ENCODE measurements around the gene ZNF124. TPM values are rescaled to one million over a fixed set of nuclear protein-coding genes. Genes with fewer than 3 reads are reported as not detected.

ZNF124 gene
- total RNA-seq, 2 experiments from 2014 or later = 10.8 to 11.8 TPM

GRCh38 chr1:247119600-247120407 is 52.0 kb downstream of the ZNF124 start:
- no peak for DNase-seq
- H3K27me3 Mint-ChIP-seq = peaks cover 4% of the 10 kb centered on the region
- intact Hi-C loops (cut with micrococcal nuclease) = no loop called here
- ChIA-PET POLR2A (no interaction called here), CTCF (interaction anchor here (0.6 kb wide), 1 partner anchor 397 kb away, joined by 3 read pairs; no protein-coding TSS in a partner anchor)
- H3K27ac Mint-ChIP-seq = no peak overlapping the region
- no peak overlapping the region for H3K4me3 Mint-ChIP-seq
- H3K9me3 Mint-ChIP-seq = no peaks in the 10 kb centered on the region
- no peaks in the 10 kb centered on the region for H3K36me3 Mint-ChIP-seq
- no peaks in the 10 kb centered on the region for H3K4me1 Mint-ChIP-seq (ENCODE audit: low read depth)

GRCh38 chr1:247118946-247119446 is 52.8 kb downstream of the ZNF124 start:
- Mint-ChIP-seq H3K4me1 (ENCODE audit: low read depth) (no peaks in the 10 kb centered on the region), H3K9me3 (no peaks in the 10 kb centered on the region), H3K27me3 (peaks cover 4% of the 10 kb centered on the region), H3K36me3 (no peaks in the 10 kb centered on the region), H3K4me3 (no peak overlapping the region), H3K27ac (no peak overlapping the region)
- POLR2A ChIA-PET = no interaction called here
- CTCF ChIA-PET = interaction anchor here (0.6 kb wide), 1 partner anchor 396 kb away, joined by 3 read pairs; no protein-coding TSS in a partner anchor
- DNase-seq = peak; percentile 63
- intact Hi-C loops (cut with micrococcal nuclease) = no loop called here

DNA sequence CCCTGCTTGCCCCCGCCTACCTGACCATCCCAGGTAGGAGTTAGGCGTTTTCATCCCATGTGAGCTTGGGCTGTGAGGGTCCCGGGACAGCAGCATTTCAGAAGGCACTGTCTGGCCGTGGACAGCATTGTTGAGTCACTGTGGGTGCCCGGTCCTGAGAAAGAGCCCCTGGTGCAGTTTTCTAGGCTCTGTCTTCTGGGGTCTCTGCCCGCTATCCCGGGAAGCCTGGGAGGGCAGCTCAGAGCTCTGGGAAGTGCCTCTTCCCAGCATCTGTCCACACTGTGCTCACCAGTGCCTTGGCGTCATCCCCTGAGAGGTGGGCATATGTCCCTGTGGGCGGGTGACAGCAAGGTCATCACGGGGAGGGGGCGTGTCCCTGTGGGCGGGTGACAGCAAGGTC is 56.3 kb downstream of the ZNF124 start:
- H3K9me3 Mint-ChIP-seq = no peaks in the 10 kb centered on the region
- H3K36me3 Mint-ChIP-seq = no peaks in the 10 kb centered on the region
- ChIA-PET POLR2A (no interaction called here), CTCF (no interaction called here)
- DNase-seq = no peak
- H3K27ac Mint-ChIP-seq = no peak overlapping the region
- H3K27me3 Mint-ChIP-seq = peaks cover 19% of the 10 kb centered on the region
- H3K4me1 Mint-ChIP-seq (ENCODE audit: low read depth) = peaks cover 4% of the 10 kb centered on the region
- intact Hi-C loops (cut with micrococcal nuclease) = no loop called here
- H3K4me3 Mint-ChIP-seq = no peak overlapping the region

DNA sequence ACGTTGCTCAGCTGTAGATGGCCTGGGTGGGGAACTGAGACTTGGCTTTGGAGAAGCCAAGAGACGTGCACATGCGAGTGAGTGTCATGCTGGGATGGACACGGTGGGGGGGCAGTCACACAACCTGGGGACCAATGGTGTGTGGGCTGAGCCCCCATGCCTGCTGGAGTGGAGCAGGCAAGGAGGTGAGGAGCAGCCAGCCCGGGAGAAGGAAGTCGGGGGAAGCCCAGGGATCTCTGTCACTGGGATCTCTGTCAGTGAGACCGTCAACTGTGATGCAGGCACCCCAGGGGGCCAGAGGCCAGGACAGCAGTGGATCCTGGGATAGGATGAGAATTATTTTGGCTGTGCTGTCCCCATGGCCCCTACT is 56.7 kb downstream of the ZNF124 start:
- Mint-ChIP-seq H3K4me1 (ENCODE audit: low read depth) (peaks cover 5% of the 10 kb centered on the region), H3K27me3 (peaks cover 19% of the 10 kb centered on the region), H3K4me3 (no peak overlapping the region), H3K27ac (no peak overlapping the region), H3K9me3 (no peaks in the 10 kb centered on the region), H3K36me3 (no peaks in the 10 kb centered on the region)
- ChIA-PET POLR2A (no interaction called here), CTCF (no interaction called here)
- intact Hi-C loops (cut with micrococcal nuclease) = no loop called here
- DNase-seq = no peak

- POLR2A ChIA-PET = no interaction called here
- Mint-ChIP-seq H3K4me1 (ENCODE audit: low read depth) (peaks cover 8% of the 10 kb centered on the region), H3K27ac (peak overlapping the region; percentile 5), H3K27me3 (peaks cover 22% of the 10 kb centered on the region), H3K9me3 (no peaks in the 10 kb centered on the region), H3K4me3 (no peak overlapping the region), H3K36me3 (no peaks in the 10 kb centered on the region)
- no peak for DNase-seq
- CTCF ChIA-PET = no interaction called here
- intact Hi-C loops (cut with micrococcal nuclease) = no loop called here
Observed at GRCh38 chr1:247114351-247115140, 57.3 kb downstream of the ZNF124 start.

DNA sequence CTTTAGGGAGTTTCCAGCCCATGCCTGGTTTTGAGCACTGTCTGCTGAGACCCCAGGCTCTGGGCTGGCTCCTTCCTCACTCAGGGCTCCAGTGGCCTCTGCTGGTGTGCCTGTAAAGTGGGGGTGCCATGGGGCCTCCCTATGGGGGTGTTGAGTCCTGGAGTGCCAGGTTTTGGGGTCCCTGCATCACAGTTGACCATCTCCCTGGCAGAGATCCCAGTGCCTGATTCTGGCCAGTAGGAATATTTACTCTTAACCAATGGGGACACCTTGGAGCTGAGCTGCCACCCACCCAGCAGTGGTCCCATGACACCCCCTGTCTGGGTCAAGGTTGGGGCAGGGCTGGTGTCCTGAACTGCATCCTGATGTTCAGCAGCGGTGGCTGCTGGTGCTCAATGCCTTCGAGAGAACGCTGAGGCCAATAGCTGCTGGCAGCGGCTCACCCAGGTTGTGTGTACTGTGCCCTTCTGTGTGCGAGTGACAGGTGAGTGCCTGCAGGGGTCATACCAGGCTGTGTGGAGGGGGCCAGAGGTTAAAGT is 58.0 kb downstream of the ZNF124 start:
- Mint-ChIP-seq H3K9me3 (no peaks in the 10 kb centered on the region), H3K27ac (peak overlapping the region; percentile 5), H3K36me3 (no peaks in the 10 kb centered on the region), H3K4me1 (ENCODE audit: low read depth) (peaks cover 8% of the 10 kb centered on the region), H3K4me3 (no peak overlapping the region), H3K27me3 (peaks cover 26% of the 10 kb centered on the region)
- CTCF ChIA-PET = no interaction called here
- POLR2A ChIA-PET = no interaction called here
- no peak for DNase-seq
- intact Hi-C loops (cut with micrococcal nuclease) = no loop called here

- ChIA-PET POLR2A (no interaction called here), CTCF (no interaction called here)
- DNase-seq = no peak
- Mint-ChIP-seq H3K9me3 (no peaks in the 10 kb centered on the region), H3K27ac (no peak overlapping the region), H3K36me3 (no peaks in the 10 kb centered on the region), H3K4me3 (no peak overlapping the region), H3K4me1 (ENCODE audit: low read depth) (peaks cover 8% of the 10 kb centered on the region), H3K27me3 (peaks cover 33% of the 10 kb centered on the region)
- intact Hi-C loops (cut with micrococcal nuclease) = no loop called here
Observed at GRCh38 chr1:247113094-247113497, 58.7 kb downstream of the ZNF124 start.

DNA sequence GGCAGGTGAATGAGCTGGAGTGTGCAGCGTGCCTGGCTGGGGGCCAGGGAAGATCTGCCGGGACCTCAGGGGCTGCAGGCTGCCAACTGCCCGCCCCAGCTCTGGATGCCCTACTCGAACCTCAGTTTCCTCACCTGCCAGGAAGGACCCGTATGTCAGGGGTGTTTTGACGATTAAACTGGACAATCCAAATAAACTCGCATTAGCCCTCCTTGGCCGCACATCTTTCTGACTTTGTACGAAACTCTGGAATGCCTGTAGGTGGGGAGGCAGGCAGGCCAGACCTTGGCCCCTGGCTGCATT is 59.4 kb downstream of the ZNF124 start:
- Mint-ChIP-seq H3K4me3 (peak overlapping the region; percentile 43), H3K27me3 (peaks cover 39% of the 10 kb centered on the region), H3K9me3 (no peaks in the 10 kb centered on the region), H3K27ac (no peak overlapping the region), H3K4me1 (ENCODE audit: low read depth) (peaks cover 8% of the 10 kb centered on the region), H3K36me3 (no peaks in the 10 kb centered on the region)
- DNase-seq = no peak
- intact Hi-C loops (cut with micrococcal nuclease) = no loop called here
- POLR2A ChIA-PET = no interaction called here
- CTCF ChIA-PET = no interaction called here

DNA sequence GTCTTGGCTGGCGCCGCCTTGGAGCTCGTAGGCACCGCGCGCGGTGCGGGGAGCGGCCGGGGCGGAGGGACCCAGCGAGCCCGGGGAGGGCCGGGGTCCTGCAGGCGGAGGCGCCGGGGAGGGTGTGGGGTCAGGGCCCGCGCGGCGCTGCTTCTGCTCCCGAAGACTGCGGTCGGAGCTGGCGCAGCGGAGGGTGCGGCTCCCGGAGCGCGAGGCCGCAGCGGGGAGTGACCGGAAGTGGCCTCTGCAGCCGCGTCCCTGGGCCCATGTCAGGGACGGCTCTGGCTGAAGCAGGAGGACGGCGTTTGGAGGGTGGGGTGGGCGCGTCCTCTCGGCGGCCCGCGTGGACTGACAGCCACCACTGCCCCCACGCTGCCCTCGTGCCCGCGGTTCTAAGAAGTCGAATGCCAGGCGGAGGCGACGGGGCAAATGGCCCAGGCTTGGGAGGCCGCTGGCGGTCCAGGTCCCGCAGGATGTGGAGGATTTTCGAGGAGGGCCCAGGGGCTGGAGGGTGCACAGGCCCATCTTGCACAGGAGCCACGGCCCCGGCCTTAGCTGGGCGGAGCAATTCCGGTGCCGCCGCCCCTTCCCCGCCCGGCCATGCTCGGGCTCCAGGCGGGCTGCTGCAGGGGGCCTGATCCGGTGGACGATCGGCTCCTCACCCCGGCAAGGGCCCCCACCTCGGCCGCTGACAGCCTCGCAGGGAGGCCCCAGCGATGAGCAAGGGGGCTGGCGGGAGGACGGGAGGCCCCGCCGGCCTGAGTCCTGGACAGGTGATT is 59.9 kb downstream of the ZNF124 start:
- Mint-ChIP-seq H3K36me3 (no peaks in the 10 kb centered on the region), H3K9me3 (no peaks in the 10 kb centered on the region), H3K27me3 (peaks cover 44% of the 10 kb centered on the region), H3K27ac (no peak overlapping the region), H3K4me1 (ENCODE audit: low read depth) (peaks cover 8% of the 10 kb centered on the region), H3K4me3 (no peak overlapping the region)
- intact Hi-C loops (cut with micrococcal nuclease) = no loop called here
- no peak for DNase-seq
- POLR2A ChIA-PET = interaction anchor here (1.4 kb wide), 1 partner anchor 33 kb away, joined by 3 read pairs; the partner anchor contains the start of gene ZNF670
- CTCF ChIA-PET = no interaction called here

DNA sequence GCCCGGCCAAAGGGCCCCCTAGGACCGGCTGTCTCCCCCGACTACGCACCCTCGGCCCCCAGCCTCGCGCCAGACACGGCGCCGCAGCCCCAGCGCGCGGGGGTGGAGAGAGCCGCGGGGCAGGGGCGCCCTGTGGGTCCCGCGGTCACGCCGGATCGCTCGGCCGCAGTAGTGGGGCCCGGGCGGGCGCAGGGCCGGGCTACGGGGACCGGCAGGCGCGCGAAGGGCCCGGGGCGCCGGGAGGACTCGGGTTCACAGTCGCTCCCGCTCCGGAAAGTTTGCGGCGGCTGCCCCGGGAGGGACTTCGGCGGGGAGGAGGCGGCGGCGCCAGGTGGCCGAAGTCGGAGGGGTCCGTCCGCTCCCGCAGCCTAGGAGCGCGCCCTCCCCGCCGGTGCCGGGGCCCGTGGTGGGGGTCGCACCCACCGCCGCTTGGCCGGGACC is 60.5 kb downstream of the ZNF124 start:
- ChIA-PET POLR2A (interaction anchor here (0.5 to 1.4 kb wide), 3 partner anchors 33 to 52 kb away, joined by 3 read pairs; partner anchors contain the start of gene ZNF670), CTCF (no interaction called here)
- Mint-ChIP-seq H3K4me1 (ENCODE audit: low read depth) (peaks cover 8% of the 10 kb centered on the region), H3K4me3 (peak overlapping the region; percentile 63), H3K36me3 (no peaks in the 10 kb centered on the region), H3K27ac (no peak overlapping the region), H3K27me3 (peaks cover 45% of the 10 kb centered on the region), H3K9me3 (no peaks in the 10 kb centered on the region)
- intact Hi-C loops (cut with micrococcal nuclease) = no loop called here
- no peak for DNase-seq

DNA sequence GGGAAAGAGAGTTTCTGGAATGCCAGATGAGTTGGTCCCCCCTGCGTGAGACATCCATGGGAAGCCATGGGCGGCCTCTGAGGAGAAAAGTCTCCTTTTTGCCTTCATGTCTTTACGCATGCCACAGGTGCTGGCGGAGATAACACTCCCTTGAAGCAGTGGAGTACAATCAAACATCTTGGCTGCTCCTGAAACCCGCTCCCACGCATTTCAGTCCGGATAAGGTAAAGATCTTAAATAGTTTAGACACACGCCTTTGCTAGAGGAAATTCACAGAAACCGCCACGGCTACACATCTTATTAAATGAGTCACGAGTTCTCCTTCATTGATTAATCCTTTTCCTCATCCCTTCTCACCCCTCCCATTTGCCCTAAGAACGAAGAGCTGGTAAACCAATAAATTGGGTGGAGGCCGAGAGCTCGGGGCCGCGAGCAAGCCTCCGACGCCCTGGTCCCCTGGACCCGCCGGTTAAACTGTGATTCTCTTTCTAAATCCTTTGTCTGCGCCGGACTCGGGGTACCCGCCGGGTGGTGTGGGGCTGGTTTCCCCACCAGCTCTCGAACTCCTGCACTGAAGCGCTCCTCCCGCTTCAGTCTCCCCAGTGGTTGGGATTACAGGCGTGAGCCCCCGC is 61.1 kb downstream of the ZNF124 start:
- peak; percentile 67 for DNase-seq
- Mint-ChIP-seq H3K4me3 (peak overlapping the region; percentile 63), H3K4me1 (ENCODE audit: low read depth) (peaks cover 8% of the 10 kb centered on the region), H3K27me3 (peaks cover 45% of the 10 kb centered on the region), H3K27ac (no peak overlapping the region), H3K36me3 (no peaks in the 10 kb centered on the region), H3K9me3 (no peaks in the 10 kb centered on the region)
- CTCF ChIA-PET = no interaction called here
- intact Hi-C loops (cut with micrococcal nuclease) = no loop called here
- POLR2A ChIA-PET = interaction anchor here (0.5 to 1.4 kb wide), 3 partner anchors 32 to 53 kb away, joined by 3 read pairs; partner anchors contain the start of gene ZNF670

Measured in activated CD4-positive, alpha-beta memory T cell treated with anti-CD3 and anti-CD28 coated beads for 36 hours (primary cell).